GM21447 (cell line): ENCODE data around the gene MFAP2.

Source experiments
- ATAC-seq: cut with Tn5 transposase; IDR thresholded peaks from one replicate; pipeline ENCODE4 v1.9.1; 2021; ENCODE audit not compliant: unreplicated experiment

MFAP2 gene

GRCh38 chr1:16981269-16981849 is 939 bp upstream of the MFAP2 start:
- ATAC-seq = no peak

DNA sequence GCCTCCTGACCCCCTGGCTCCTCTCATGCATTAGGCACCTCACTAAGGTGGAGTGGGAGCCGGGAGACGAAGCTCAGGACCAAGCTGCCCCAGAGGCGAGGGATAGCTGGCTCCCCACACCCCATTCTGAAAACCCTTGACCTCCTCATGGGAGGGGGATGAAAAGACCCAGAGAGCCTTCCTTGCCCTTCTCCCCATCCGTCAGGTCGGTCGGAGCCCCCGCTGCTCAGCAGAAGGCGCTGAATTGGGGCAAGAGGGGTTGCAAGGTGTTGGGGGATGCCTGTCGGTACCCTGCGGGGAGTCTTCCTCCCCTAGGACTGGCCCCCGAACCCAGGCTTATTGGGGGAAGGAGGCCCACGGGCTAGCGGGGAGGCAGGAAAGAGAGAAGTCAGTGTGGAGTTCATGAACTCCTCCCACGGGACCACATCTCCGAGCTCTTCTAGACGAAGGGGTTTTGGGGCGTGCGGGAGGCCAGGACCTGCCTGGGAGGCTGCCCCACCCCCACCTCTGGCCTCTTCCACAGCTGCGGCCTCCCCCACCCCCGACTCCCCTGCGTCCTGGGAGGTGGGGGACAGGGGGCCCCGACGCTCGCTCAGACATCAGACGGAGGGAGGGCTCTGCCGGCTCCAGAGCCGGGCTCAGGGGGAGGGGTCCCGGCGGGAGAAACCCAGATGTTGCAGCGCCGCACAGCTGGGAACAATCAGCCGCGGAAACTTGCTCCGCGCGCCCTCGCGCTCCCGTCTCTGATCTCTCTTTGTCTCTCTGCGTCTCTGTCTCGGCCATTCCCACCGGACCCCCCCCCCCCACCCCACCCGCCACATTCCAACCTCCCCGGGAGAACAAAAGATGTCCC is 719 bp downstream of the MFAP2 start:
- ATAC-seq = no peak

DNA sequence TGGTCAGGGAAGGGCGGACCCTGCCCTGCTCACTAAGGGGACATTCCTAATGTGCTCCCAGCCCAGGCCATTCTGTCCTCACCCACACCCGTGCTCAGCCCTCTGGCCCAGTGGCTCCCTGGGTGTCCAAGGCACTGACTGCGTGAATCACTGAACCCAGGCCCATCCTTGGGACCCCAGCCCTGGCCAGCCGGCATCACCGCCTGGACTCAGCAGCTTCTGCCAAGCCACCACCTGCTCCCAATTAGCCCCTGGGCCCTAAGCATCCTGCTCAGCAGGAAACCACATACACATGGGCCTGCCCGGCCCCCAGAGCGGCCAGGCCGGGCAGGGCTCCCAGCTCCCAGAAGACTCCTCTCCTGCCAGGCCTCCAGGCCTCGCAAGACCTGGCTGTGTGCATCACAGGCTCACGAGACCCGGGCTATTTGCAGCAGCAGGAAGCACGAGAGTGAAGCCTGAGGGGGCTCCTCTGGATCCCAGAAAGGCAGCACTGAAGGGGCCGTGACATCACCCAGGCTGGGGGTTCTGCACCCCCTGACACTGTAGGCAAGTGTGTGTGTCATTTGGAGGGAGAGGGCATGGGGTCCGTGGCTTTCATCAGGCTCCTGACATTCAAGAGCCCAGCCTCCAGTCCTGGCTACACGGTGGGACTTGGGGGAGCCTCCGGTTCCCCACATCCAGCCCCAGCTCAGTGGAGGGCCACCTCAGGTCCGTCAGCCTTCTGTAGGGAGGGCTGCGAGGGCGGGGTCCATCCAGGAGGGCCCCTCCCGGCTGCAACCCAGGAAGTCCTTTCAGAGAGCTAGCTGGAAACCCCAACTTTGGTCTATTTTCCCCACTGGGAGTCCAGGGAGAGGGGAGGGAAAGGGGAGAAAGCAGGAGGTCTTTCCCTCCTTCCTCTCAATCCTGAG is 1.6 kb downstream of the MFAP2 start:
- no peak for ATAC-seq

GRCh38 chr1:16978139-16978538 is 2.3 kb downstream of the MFAP2 start:
- ATAC-seq = no peak

DNA sequence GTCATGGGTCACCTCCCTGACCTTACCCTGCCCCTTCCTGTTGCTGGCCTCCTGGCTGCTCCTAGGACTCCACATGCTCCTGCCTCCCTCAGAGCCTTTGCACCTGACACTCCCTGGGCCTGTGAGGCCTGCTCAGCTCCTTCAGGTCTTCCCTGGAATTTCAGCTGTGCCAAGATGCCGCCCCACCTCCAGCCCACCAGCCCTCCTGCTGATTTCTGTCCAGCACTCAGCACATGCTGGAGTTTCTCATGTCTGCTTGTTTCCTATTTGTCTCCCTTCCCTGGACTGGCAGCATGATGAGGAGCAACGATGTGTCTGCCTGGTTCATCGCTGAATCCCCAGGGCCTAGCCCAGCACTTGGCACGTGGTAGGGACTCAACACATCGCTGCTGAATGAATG is 3.0 kb downstream of the MFAP2 start:
- no peak for ATAC-seq

GRCh38 chr1:16976966-16977365 is 3.5 kb downstream of the MFAP2 start:
- no peak for ATAC-seq

DNA sequence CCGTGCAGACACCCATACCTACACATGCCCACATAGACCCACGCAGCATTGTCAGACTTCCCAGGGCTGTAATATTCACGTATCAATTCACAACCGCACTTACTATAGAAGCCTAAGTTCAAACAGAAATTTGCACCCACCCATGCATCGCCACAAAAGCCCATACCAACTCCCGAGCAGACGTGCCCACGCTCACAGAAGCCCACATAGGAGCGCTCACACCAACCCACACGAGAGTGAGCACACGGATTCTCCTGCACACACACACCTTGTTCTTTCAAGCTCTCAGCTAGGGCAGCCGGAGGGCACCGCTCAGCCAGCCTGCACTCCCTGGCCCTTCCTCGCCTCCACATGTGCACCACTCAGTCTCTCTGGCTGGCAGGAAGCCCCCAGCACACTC is 4.6 kb downstream of the MFAP2 start:
- no peak for ATAC-seq

DNA sequence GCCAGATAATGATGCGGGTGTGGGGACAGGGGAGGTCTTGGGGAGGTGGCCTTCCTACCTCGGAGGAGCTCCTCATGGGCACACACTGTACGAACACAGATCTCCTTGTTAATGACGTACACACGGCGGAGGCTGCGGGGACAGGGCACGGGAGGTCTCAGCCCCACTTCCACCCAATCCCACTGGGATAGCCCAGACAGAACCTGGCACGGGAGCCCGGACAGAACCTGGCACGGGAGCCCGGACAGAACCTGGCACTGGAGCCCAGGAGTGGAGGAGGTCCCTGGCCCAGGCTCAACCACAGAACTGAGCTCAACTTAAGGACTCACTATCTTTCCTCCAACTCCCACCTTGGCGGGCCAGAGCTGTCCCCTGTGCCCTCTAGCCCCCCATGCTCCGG is 5.2 kb downstream of the MFAP2 start:
- ATAC-seq = no peak

GRCh38 chr1:16973215-16973614 is 7.2 kb downstream of the MFAP2 start:
- ATAC-seq = no peak

GRCh38 chr1:16972189-16972895 is 8.1 kb downstream of the MFAP2 start:
- ATAC-seq = no peak

- ATAC-seq = no peak
Observed at GRCh38 chr1:16971341-16972188, 8.9 kb downstream of the MFAP2 start.

DNA sequence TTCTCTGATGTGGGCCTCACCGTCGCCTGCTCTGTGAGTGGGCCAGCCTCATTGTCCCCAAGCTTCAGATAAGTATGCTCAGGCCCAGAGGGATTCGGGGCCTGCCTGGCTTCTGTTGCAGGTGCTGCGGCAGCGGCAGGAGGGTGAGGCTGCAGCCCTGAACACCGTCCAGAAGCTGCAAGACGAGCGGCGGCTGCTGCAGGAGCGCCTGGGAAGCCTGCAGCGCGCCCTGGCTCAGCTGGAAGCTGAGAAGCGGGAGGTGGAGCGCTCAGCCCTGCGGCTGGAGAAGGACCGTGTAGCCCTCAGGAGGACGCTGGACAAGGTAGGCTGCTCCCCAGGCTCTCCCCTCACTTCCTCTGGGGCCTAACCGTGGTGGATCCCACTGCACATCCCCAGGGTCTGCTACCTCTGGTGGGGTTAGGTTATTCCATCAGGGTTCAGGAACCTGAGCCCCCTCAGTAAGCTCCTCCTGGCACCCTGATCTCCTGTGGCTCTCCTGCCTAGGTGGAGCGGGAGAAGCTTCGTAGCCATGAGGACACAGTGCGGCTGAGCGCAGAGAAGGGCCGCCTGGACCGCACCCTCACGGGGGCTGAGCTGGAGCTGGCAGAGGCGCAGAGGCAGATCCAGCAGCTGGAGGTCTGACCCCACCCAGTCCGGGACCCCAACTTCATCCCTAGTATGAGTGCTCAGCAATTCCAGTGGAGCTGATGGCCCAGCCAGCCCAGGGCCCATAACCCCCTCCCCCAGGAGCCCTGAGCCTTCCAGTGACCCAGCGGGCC is 10.1 kb downstream of the MFAP2 start:
- no peak for ATAC-seq

DNA sequence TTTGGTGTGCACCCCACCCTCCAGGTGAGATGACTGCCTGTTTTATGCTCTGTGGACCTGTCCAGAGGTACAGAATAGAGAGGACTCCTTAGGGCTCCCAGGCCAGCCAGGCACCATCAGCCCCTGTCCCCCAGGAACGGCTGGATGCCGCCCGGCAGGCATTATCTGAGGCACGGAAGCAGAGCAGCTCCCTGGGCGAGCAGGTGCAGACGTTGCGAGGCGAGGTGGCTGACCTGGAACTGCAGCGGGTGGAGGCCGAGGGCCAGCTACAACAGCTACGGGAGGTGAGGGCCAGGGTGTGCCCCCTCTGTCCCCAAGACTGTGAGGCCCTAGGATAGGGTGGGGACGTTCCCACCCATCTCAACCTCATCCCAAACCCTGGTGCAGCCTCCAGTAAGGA is 10.8 kb downstream of the MFAP2 start:
- no peak for ATAC-seq

- ATAC-seq = no peak
Observed at GRCh38 chr1:16969057-16969611, 11.3 kb downstream of the MFAP2 start.

DNA sequence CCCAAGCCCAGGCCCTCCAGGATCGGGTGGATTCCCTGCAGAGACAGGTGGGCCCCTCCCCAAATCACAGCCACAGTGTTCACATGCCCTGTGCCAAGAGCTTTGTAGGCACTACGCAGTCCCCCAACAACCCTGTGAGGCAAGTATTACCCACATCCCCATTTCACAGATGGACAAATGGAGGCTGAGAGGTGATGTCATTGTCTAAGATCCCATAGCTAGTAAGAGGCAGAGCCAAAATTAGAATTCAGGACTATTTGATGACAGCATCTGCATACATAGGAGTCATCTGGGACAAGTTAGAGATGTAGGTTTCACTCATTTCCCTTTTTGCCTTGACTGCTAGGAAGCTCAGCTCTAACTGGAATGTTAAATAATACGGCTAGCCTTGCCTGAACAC is 12.0 kb downstream of the MFAP2 start:
- no peak for ATAC-seq

GRCh38 chr1:16967962-16968361 is 12.5 kb downstream of the MFAP2 start:
- ATAC-seq = no peak

GRCh38 chr1:16967095-16967575 is 13.3 kb downstream of the MFAP2 start:
- no peak for ATAC-seq

- no peak for ATAC-seq
Observed at GRCh38 chr1:16966282-16966681, 14.1 kb downstream of the MFAP2 start.

GRCh38 chr1:16965486-16966067 is 14.8 kb downstream of the MFAP2 start:
- ATAC-seq = no peak
